ENCODE results near the gene PLEKHM2.

DNA sequence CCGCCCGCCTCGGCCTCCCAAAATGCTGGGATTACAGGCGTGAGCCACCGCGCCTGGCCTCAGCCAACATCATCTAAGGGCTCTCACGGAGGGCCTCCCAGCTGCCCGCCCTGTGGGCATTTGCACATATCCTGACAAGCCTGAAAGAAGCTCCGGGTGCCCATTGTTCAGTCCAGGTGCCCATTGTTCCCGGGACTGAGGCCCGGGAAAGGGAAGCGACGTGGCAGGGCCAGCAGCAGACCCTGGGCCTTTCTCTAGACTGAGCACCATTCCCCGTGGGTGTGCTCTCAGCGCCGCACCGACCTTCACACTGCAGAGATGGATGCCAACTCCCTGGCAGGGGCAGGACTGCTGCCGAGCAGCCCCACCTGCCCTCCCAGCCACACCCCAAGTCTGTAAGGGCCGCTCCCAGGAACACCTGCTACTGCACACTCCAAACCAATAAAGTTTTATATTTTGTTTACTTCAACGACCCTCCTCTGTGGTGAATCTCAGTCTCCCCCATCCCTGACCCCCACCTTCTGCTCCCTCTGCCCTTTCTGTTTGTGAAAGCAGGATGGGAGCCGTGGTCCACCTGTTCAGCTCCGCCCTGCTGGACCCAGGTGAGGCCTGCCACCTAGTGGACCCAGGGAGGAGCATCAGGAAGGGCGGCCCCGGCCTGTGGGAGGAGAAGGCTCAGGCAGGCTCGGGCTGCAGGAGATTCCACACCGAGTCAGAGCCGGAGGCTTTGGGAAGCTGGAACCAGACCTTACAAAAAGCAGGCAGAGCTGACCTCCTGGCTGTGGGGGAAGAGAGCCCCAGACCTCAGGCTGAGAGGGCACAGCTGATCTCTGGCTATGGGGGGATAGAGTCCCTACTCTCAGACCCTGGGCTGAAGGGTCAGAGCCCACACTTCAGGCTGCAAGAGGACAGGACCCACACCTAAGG is 57.1 kb downstream of the PLEKHM2 start:
- TF ChIP-seq POLR2AphosphoS5 (IDR thresholded peaks at IDR 0.05; ENCODE audit: low read depth, low read length): no peak
- TF ChIP-seq, protein P1, sequence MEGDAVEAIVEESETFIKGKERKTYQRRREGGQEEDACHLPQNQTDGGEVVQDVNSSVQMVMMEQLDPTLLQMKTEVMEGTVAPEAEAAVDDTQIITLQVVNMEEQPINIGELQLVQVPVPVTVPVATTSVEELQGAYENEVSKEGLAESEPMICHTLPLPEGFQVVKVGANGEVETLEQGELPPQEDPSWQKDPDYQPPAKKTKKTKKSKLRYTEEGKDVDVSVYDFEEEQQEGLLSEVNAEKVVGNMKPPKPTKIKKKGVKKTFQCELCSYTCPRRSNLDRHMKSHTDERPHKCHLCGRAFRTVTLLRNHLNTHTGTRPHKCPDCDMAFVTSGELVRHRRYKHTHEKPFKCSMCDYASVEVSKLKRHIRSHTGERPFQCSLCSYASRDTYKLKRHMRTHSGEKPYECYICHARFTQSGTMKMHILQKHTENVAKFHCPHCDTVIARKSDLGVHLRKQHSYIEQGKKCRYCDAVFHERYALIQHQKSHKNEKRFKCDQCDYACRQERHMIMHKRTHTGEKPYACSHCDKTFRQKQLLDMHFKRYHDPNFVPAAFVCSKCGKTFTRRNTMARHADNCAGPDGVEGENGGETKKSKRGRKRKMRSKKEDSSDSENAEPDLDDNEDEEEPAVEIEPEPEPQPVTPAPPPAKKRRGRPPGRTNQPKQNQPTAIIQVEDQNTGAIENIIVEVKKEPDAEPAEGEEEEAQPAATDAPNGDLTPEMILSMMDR (IDR thresholded peaks at IDR 0.05 in 2 of 3, conservative IDR thresholded peaks at IDR 0.05 in 1 of 3; ENCODE audit: borderline replicate concordance in 1 of 3, insufficient read depth in 1 of 3, low read depth in 2 of 3, low read length in 2 of 3): peak; percentile 91 to 95 (median 93)
- TF ChIP-seq SRF (IDR thresholded peaks at IDR 0.05; ENCODE audit: low read depth): no peak
- TF ChIP-seq JUND (IDR thresholded peaks at IDR 0.05): no peak
- no peak for TF ChIP-seq SIN3A (IDR thresholded peaks at IDR 0.05; ENCODE audit: low read depth)
- TF ChIP-seq POLR2A (IDR thresholded peaks at IDR 0.05; ENCODE audit: borderline replicate concordance, extremely low read depth, insufficient read depth, insufficient read length): no peak
- no peak for TF ChIP-seq ZNF274 (IDR thresholded peaks at IDR 0.05; ENCODE audit: low read depth, low read length)

Measured in HCT116 (cell line).